ENCODE data around the gene POC1A. TPM values are rescaled to one million over a fixed set of nuclear protein-coding genes. Genes with fewer than 3 reads are reported as not detected.

The POC1A gene
- total and polyA plus RNA-seq, 2 of the 4 experiments (the other 2 are of a cell fraction): 10.6 to 11.5 TPM

DNA sequence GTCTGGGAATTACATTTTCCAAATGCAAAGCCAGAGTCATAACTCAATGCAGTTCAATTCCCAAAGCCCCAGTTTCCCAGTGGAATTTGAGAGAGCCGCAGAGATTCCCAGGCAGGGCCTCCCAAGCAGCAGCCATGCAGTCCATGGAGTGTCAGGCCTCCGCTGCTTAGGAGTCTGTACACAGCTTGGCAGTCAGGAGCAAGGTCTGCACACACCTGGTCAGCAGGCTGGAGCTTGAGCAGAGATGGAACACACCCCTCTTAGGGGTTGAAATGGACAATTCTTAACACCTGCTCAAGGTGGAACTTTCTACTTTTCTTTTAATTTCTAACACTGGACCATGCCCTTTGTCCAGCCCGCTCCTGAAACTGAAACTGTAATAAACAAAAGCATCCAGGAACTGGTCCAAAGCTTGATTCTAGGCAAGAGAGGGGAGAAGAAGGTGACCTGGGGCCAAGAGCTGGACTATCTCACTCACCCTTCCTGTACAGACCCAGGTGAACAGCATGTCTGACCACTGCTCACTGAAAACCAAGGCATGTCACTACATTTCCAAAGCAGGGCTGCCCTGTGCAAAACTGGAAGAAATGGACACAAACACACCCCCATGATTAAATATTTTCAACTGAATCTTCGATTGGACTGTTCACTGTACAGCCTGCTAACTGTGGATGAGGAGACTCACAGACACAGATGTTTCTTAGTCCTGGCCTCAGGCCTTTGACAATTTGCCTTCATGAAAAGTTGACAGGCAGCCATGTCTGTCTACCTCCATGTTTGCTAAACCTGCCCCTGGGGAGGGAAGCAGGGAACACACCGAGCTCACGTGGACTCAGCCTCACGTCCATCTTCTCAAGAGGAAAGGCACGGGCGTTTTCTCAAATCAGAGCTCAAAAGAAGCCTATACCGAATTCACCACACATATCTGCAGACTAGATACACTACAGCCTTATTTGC lies 49.3 kb downstream of the POC1A start:
- dilution Hi-C loops (cut with HindIII; ENCODE audit: low sequenced_read_pairs, unreplicated experiment): no loop called here
- Histone ChIP-seq H3K9me3 (ENCODE audit: control insufficient read depth, insufficient read depth, low read length) (peaks cover 2% of the 10 kb centered on the region; the same call in 1 of the 2 replicates), H3K23ac (ENCODE audit: low read depth, low read length) (no peak overlapping the region), H3K9ac (ENCODE audit: low read depth, low read length) (no peak overlapping the region), H2BK20ac (ENCODE audit: low read depth, low read length) (no peak overlapping the region), H3K36me3 (ENCODE audit: control insufficient read depth, insufficient read depth, low read length) (no peaks in the 10 kb centered on the region; the same call in none of the 2 replicates), H3K14ac (replicated peaks; ENCODE audit: low read depth, low read length) (no peak overlapping the region), H3K4me3 (ENCODE audit: insufficient read depth, low read depth, low read length) (no peak overlapping the region), H3K56ac (ENCODE audit: extremely low read depth, insufficient read depth, low read length) (no peak overlapping the region), H2BK5ac (ENCODE audit: low read depth, low read length, poor library complexity, severe bottlenecking) (no peak overlapping the region), H3K4me1 (ENCODE audit: control insufficient read depth, insufficient read depth, low read length) (peaks cover 2% of the 10 kb centered on the region; the same call in 1 of the 2 replicates), H3K4ac (ENCODE audit: low read depth, low read length) (no peak overlapping the region), H2BK120ac (ENCODE audit: low read depth, low read length) (no peak overlapping the region), H2AFZ (replicated peaks; ENCODE audit: low read length, poor library complexity) (no peak overlapping the region), H4K20me1 (ENCODE audit: insufficient read depth, low read length) (no peaks in the 10 kb centered on the region), H4K5ac (ENCODE audit: low read depth, low read length) (no peak overlapping the region), H3K18ac (ENCODE audit: low read depth, low read length) (no peak overlapping the region), H2BK15ac (ENCODE audit: low read depth, low read length) (no peak overlapping the region), H4K91ac (ENCODE audit: insufficient read depth, low read depth, low read length) (no peak overlapping the region), H3K27me3 (ENCODE audit: control insufficient read depth, insufficient read depth, low read length) (no peaks in the 10 kb centered on the region), H3K4me2 (ENCODE audit: low read depth, low read length) (no peak overlapping the region), H3K79me1 (ENCODE audit: low read depth in 1 of 2, low read length in 2 of 2) (peaks cover 0 to 4% of the 10 kb centered on the region in 2 experiments; a peak in 2 of 4 replicates), H3K27ac (ENCODE audit: insufficient read depth, low read length) (no peak overlapping the region), H2AK5ac (ENCODE audit: low read depth, low read length) (no peak overlapping the region), H4K8ac (ENCODE audit: low read depth in 2 of 2, low read length in 2 of 2) (no peak overlapping the region), H2AK9ac (replicated peaks; ENCODE audit: low read depth, low read length, poor library complexity) (no peak overlapping the region), H3K9me1 (ENCODE audit: insufficient read depth, low read length) (0 out of 2 replicates have a peak, but pooled peaks cover 10% of the 10 kb centered on the region)
- TF ChIP-seq BHLHE40 (IDR thresholded peaks at IDR 0.05; ENCODE audit: low read depth, low read length) (no peak), RFX5 (IDR thresholded peaks at IDR 0.05; ENCODE audit: low read depth, low read length) (no peak), MAFK (IDR thresholded peaks at IDR 0.05; ENCODE audit: low read depth, low read length) (no peak), POLR2A (IDR thresholded peaks at IDR 0.05; ENCODE audit: low read depth, low read length) (no peak), NFE2L2 (IDR thresholded peaks at IDR 0.05; ENCODE audit: low read depth, low read length) (no peak), FOS (IDR thresholded peaks at IDR 0.05; ENCODE audit: low read depth, low read length) (no peak), CEBPB (IDR thresholded peaks at IDR 0.05; ENCODE audit: low read depth, low read length) (no peak), SMC3 (IDR thresholded peaks at IDR 0.05; ENCODE audit: low read depth, low read length) (no peak), MXI1 (IDR thresholded peaks at IDR 0.05; ENCODE audit: borderline replicate concordance, low read depth, low read length) (no peak), RCOR1 (IDR thresholded peaks at IDR 0.05; ENCODE audit: insufficient replicate concordance, low read length) (no peak)
- TF ChIP-seq, protein P1, sequence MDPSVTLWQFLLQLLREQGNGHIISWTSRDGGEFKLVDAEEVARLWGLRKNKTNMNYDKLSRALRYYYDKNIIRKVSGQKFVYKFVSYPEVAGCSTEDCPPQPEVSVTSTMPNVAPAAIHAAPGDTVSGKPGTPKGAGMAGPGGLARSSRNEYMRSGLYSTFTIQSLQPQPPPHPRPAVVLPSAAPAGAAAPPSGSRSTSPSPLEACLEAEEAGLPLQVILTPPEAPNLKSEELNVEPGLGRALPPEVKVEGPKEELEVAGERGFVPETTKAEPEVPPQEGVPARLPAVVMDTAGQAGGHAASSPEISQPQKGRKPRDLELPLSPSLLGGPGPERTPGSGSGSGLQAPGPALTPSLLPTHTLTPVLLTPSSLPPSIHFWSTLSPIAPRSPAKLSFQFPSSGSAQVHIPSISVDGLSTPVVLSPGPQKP (IDR thresholded peaks at IDR 0.05; ENCODE audit: borderline replicate concordance, low read depth, low read length): no peak
- TF ChIP-seq, protein P2, sequence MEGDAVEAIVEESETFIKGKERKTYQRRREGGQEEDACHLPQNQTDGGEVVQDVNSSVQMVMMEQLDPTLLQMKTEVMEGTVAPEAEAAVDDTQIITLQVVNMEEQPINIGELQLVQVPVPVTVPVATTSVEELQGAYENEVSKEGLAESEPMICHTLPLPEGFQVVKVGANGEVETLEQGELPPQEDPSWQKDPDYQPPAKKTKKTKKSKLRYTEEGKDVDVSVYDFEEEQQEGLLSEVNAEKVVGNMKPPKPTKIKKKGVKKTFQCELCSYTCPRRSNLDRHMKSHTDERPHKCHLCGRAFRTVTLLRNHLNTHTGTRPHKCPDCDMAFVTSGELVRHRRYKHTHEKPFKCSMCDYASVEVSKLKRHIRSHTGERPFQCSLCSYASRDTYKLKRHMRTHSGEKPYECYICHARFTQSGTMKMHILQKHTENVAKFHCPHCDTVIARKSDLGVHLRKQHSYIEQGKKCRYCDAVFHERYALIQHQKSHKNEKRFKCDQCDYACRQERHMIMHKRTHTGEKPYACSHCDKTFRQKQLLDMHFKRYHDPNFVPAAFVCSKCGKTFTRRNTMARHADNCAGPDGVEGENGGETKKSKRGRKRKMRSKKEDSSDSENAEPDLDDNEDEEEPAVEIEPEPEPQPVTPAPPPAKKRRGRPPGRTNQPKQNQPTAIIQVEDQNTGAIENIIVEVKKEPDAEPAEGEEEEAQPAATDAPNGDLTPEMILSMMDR (conservative IDR thresholded peaks at IDR 0.05; ENCODE audit: low read depth, low read length): no peak
- DNase-seq: no peak
- BruUV-seq (replicated peaks): no TSS peak
- ChIA-PET CTCF (no interaction called here), POLR2A (ENCODE audit: unreplicated experiment) (no interaction called here)
- intact Hi-C loops (cut with micrococcal nuclease): no loop called here
- ATAC-seq (ENCODE audit: low read depth): no peak
- WGBS, 2 experiments (ENCODE audit: extremely low coverage in 2 of 2, insufficient read length in 1 of 2): 100% methylated on average over 4 of the region's 10 CpGs; no CpG with 5 or more reads in 1 of the 2 experiments
- in situ Hi-C loops (cut with MboI; ENCODE audit: low sequenced_read_pairs): no loop called here

Measured in IMR-90 (cell line).